GM21786 (cell line): ENCODE measurements around the gene MTHFD1.

Source experiments
- ATAC-seq: cut with Tn5 transposase; IDR thresholded peaks from one replicate; pipeline ENCODE4 v1.9.1; 2021; ENCODE audit not compliant: unreplicated experiment

MTHFD1 gene

DNA sequence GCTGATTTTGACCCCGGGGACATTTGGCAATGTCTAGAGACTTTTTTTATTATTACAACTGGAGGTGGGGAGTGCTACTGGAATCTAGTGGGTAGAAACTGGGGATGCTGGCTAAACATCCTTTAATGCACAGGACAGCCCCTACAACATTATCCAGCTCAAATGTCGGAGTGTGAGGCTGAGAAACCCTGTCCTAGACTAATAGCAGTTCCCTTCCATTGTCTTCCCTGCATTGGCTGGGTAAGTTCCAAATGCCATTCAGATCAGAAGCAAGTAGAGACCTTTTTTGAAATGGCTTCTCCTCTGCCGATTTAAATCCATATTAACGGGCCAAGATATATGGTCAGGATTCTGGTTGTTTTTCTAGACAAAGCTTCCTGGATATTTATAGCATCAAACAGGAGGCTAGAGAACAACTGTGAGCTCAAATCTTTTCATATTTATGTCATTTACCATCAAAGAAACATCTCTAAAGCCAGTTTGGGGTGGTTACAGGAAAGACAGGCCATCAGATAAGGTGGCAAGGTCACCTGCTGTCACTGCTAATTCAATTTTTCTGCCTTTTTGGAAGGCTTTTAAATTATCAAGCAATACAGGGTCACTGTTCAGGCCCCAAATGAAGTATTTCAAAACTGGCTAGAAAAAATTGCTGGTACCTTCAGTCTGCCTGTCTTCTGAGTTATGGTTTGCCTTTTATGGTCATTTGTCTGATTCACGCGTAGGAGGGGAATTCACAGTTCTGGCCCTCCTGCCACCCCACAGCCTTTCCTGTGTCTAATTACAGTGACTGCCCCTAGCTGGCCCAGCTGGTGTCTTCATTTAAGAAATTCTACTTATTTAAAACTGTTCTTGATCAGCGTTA lies 57.1 kb downstream of the MTHFD1 start:
- peak; percentile 95 for ATAC-seq

DNA sequence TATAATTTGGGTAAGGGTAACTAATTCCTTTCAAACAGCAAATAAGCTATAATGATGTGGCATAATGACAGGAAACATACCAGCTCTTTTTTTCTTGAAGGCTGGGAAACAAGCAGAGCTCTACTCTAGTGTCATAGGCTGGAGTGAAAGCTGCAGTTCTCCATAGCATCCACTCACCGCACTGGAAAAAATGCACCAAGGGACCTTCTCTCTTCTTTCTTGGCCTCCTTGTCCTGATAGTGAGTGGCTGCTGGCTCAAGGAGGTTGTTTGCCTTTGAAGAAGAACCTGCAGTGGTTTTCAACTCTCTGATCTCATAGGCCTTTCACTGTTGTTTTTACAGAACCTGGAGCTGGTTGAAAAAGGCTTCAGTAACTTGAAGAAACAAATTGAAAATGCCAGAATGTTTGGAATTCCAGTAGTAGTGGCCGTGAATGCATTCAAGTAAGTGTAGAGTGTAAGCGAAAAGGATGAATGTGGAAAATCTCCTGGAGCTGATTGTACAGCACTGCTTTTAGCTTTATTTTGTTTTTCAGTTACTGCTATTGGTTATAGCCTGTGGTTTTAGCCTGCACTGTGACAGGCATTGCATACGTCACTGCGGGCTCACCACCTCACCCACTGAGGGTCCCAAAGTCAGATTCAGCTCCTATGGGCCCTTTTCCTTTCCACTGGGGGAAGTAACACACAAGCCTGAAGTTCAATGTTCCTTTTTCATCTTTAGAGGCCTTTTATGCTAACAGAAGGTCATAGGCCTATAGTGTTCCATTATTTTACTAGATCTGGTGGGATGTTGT lies 59.9 kb downstream of the MTHFD1 start:
- no peak for ATAC-seq

DNA sequence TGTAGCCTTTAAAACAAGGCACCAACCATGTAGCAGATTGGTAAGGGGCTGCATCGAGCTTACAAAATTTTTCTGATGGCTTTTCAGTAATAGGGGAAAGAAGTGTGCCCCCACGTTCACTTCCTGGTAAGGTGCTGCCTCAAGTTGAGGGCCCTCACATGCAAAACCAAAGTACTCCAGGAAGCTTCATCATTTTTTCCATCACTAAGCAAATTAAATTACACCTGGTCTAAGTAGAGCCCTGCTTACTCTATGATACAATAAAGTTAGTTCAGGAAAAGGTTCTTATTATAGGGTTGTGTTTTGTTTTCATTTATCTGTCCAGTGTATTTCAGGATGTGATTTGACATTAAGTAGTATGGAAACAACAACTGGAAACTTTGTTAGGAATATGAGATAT lies 62.1 kb downstream of the MTHFD1 start:
- ATAC-seq, result no peak

GRCh38 chr14:64454671-64455070 lies 66.5 kb downstream of the MTHFD1 start:
- ATAC-seq, result no peak

DNA sequence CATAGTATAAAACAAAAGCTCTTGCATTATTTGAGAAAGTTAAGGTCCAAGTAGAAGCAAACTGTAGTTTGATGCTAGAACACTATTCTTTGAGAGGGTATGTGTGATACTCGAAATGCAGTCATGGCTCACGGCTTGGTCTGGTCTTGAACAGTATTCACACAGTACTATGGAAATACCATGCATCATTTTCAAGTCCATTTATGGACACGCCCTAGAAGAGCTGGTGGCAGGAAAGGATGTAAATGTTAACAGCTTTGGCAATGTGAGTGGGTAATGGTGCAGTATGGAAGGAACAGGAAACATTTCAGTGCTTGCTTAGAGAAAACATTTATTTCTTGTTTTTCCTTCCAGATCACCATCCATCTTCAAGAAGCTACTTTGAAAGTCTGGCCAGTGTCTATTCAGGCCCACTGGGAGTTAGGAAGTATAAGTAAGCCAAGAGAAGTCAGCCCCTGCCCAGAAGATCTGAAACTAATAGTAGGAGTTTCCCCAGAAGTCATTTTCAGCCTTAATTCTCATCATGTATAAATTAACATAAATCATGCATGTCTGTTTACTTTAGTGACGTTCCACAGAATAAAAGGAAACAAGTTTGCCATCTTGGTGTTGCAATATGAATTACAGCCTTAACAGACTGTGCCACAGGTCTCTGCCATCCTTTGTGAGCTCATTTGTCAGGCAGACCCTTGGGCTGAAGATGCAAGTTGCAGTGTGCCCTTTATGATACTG lies 71.4 kb downstream of the MTHFD1 start:
- ATAC-seq, result no peak

DNA sequence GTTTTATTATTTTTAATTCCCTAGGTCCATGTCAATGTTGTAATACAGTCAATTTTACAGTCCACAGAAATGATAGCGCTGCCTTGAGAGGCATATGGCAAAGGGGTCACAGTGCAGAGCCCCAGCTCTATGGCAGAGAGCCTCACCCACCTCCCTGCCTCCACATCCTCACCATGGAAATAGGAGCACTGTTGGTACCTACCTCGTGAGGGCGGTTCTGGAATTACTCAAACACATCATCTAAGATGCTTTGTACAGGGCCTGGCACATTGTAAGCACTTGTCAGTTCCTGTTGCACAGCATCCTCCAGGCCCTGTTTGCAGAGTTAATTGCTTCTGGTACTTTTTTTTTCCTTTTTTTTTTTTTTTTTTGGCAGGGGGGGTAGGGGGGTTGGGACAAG lies 73.1 kb downstream of the MTHFD1 start:
- ATAC-seq, result no peak

GRCh38 chr14:64463195-64463594 lies 75.0 kb downstream of the MTHFD1 start:
- ATAC-seq, result no peak

GRCh38 chr14:64463873-64464272 lies 75.7 kb downstream of the MTHFD1 start:
- ATAC-seq, result no peak

- peak; percentile 1 for ATAC-seq
Measured at GRCh38 chr14:64464651-64465050, 76.5 kb downstream of the MTHFD1 start.

DNA sequence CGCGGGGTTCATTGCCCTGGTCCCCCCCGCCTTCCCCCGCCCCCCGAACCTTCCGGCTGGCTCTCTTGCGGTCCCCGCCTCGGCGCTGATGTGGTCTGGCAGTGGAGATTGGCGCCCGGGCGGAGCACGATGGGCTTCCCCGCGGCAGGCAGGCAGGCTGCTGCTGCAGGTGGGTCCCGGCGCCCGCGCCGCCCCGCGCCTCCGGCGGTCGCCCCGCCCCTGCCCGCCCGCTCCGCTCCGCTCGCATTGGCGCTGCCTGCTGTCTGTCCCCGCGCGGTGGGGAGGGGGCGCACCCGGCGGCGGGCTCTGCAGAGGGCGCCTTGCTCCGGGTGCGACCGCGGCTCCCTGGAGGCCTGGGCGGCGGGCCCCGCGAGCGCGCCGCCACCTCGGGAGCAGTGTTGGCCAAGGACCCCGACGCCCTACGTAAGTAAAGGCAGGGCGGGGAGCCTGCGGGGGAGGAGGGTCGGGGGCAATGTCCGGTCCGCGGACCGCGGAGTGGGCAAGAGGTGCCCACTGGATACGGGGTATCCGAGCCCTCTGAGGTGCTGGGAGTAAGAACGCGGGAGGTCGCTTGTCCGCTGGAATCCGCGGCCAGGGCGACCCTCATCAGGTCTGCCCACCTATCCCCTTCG lies 77.2 kb downstream of the MTHFD1 start, which contains the start of gene AKAP5:
Gene AKAP5 (plus strand): TSS at position 309 of the 632 bp plus-strand sequence. CDS start 2,896 bp downstream, outside the sequence.
- peak; percentile 48 for ATAC-seq

- no peak for ATAC-seq
Measured at GRCh38 chr14:64465831-64466554, 77.8 kb downstream of the MTHFD1 start.

- ATAC-seq, result no peak
Measured at GRCh38 chr14:64467101-64467500, 78.9 kb downstream of the MTHFD1 start.

DNA sequence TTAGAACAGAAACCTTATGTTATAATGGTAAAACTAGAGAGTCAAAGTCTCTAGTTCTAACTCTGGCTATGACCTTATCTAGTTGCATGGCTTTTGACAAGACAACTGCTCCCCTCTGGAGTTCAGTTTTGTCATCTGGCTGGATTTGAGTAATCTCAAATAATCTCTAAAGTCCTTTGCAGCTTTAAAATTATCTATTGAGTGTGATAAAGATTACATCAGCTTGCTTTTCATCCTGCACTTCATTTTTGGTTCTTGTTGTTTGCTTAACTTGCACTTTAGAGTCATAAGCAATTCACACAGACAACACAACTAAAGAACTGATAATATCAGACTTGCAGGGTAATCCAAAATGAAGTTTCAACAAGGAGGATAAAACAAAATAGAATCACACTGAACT lies 79.4 kb downstream of the MTHFD1 start:
- no peak for ATAC-seq

GRCh38 chr14:64468451-64468850 lies 80.3 kb downstream of the MTHFD1 start:
- no peak for ATAC-seq

GRCh38 chr14:64474041-64474440 lies 85.9 kb downstream of the MTHFD1 start:
- ATAC-seq, result no peak

GRCh38 chr14:64474698-64475097 lies 86.5 kb downstream of the MTHFD1 start:
- no peak for ATAC-seq

- ATAC-seq, result no peak
Measured at GRCh38 chr14:64475585-64476273, 87.6 kb downstream of the MTHFD1 start.

DNA sequence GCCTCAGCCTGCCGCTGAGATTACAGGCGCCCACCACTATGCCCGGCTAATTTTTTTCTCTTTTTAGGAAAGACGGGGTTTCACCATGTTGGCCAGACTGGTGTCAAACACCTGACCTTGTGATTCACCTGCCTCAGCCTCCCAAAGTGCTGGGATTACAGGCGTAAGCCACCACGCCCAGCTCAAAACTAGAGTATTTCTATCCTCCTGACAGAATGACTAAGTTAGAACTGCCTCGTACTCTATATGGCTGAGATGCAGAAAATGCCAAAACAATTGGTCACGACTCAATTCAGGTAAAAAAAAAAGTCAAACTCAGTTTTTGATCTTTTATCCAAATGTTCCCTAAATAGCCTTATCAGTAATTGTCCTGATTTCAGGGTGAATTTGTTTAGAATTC lies 88.3 kb downstream of the MTHFD1 start:
- no peak for ATAC-seq

DNA sequence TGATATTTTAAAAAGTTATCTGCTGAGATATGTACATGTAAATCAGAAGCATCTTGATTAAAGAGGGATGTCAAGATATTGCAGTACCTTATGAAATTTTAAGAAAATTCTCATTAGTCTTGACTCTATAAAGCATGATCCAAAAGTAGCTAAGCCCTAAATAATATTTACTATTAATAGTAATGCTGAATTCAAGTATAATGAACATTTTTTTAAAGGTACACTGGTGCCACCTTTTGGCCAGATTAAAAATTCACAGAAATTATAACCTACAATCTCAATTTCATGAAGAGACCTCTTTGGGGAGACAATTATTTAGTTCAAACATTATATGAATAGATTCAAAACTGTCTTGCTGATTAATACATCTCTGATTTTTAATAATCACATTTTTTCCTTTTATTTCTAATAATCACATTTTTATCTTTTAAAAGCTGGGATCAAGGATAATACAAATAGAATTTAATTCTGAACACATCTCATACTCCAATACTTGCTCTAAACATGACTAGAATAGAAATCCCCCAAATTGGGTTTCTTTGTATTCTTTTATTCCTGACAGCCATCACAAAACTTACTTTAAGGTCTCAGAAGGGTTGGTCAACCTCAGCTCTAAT lies 90.6 kb downstream of the MTHFD1 start:
- no peak for ATAC-seq
